ENCODE measurements around the gene MXRA8. TPM values are rescaled to one million over a fixed set of nuclear protein-coding genes. Genes with fewer than 3 reads are reported as not detected.
A peak's percentile ranks its signal among the peaks of the same experiment; 100 is the strongest.

Gene MXRA8
- total and polyA plus RNA-seq, 9 of the 15 experiments (the other 6 are each of a cell fraction or from before 2014, with no cell fraction given), result 0.66 to 11.3 (median 6.3) TPM

GRCh38 chr1:1358433-1359271, at the start of gene MXRA8 (continued):
- 0 out of 2 replicates have a peak, but pooled peaks have one; percentile 38 for TF ChIP-seq THAP12 (CRISPR knock-in tag; IDR thresholded peaks at IDR 0.05)
- peak; percentile 63; the same call in 1 of the 2 replicates for TF ChIP-seq EP400 (IDR thresholded peaks at IDR 0.05)
- TF ChIP-seq SUPT5H (IDR thresholded peaks at IDR 0.05), result peak; percentile 42; the same call in 1 of the 2 replicates
- TF ChIP-seq CREM (IDR thresholded peaks at IDR 0.05; ENCODE audit: low read depth), result peak; percentile 67; the same call in 1 of the 2 replicates
- TF ChIP-seq CBFB (CRISPR knock-in tag; IDR thresholded peaks at IDR 0.05), result peak; percentile 91
- TF ChIP-seq DPF2 (IDR thresholded peaks at IDR 0.05), result peak; percentile 64
- TF ChIP-seq TAF1 (IDR thresholded peaks at IDR 0.05; ENCODE audit: control insufficient read depth, extremely low read depth, insufficient read depth, low read length, severe bottlenecking), result peak; percentile 43
- peak; percentile 53 for TF ChIP-seq FIP1L1 (IDR thresholded peaks at IDR 0.05; ENCODE audit: low read depth, low read length, poor library complexity, severe bottlenecking)
- TF ChIP-seq, protein P1, sequence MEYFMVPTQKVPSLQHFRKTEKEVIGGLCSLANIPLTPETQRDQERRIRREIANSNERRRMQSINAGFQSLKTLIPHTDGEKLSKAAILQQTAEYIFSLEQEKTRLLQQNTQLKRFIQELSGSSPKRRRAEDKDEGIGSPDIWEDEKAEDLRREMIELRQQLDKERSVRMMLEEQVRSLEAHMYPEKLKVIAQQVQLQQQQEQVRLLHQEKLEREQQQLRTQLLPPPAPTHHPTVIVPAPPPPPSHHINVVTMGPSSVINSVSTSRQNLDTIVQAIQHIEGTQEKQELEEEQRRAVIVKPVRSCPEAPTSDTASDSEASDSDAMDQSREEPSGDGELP (CRISPR knock-in tag; IDR thresholded peaks at IDR 0.05; ENCODE audit: borderline replicate concordance), result peak; percentile 42; the same call in 1 of the 2 replicates
- peak; percentile 60; the same call in 1 of the 2 replicates for TF ChIP-seq SP1 (CRISPR knock-in tag; IDR thresholded peaks at IDR 0.05)
- peak; percentile 79 for TF ChIP-seq LEF1 (IDR thresholded peaks at IDR 0.05)
- TF ChIP-seq USF1 (CRISPR knock-in tag; IDR thresholded peaks at IDR 0.05), result peak; percentile 85
- no peak for TF ChIP-seq AFF4 (CRISPR knock-in tag; IDR thresholded peaks at IDR 0.05)
- TF ChIP-seq NFRKB (IDR thresholded peaks at IDR 0.05; ENCODE audit: low read depth), result peak; percentile 49; the same call in 1 of the 2 replicates
- TF ChIP-seq, protein P2, sequence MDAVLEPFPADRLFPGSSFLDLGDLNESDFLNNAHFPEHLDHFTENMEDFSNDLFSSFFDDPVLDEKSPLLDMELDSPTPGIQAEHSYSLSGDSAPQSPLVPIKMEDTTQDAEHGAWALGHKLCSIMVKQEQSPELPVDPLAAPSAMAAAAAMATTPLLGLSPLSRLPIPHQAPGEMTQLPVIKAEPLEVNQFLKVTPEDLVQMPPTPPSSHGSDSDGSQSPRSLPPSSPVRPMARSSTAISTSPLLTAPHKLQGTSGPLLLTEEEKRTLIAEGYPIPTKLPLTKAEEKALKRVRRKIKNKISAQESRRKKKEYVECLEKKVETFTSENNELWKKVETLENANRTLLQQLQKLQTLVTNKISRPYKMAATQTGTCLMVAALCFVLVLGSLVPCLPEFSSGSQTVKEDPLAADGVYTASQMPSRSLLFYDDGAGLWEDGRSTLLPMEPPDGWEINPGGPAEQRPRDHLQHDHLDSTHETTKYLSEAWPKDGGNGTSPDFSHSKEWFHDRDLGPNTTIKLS (IDR thresholded peaks at IDR 0.05; ENCODE audit: borderline replicate concordance, low read depth), result 0 out of 2 replicates have a peak, but pooled peaks have one; percentile 15
- peak; percentile 31 for TF ChIP-seq HNRNPLL (IDR thresholded peaks at IDR 0.05; ENCODE audit: low read depth, low read length, poor library complexity, severe bottlenecking)
